Measurements from ENCODE around the gene KLHDC8A.

KLHDC8A gene

GRCh38 chr1:205358579-205358978, 1.9 kb upstream of the KLHDC8A start:
- Mint-ChIP-seq H3K27me3 (peaks cover 29% of the 10 kb centered on the region), H3K27ac (no peak overlapping the region)

GRCh38 chr1:205357567-205357966, 845 bp upstream of the KLHDC8A start:
- intact Hi-C loops (cut with micrococcal nuclease) = no loop called here
- Mint-ChIP-seq H3K4me1 (ENCODE audit: low read depth) (no peaks in the 10 kb centered on the region), H3K27me3 (peaks cover 29% of the 10 kb centered on the region), H3K27ac (no peak overlapping the region), H3K4me3 (no peak overlapping the region), H3K36me3 (ENCODE audit: low read depth) (no peaks in the 10 kb centered on the region), H3K9me3 (no peaks in the 10 kb centered on the region)

More at GRCh38 chr1:205358579-205358978, 1.9 kb upstream of the KLHDC8A start:
- intact Hi-C loops (cut with micrococcal nuclease) = no loop called here
- Mint-ChIP-seq H3K9me3 (no peaks in the 10 kb centered on the region), H3K4me3 (no peak overlapping the region), H3K4me1 (ENCODE audit: low read depth) (no peaks in the 10 kb centered on the region), H3K36me3 (ENCODE audit: low read depth) (no peaks in the 10 kb centered on the region)

GRCh38 chr1:205355075-205355453, 1.7 kb downstream of the KLHDC8A start:
- Mint-ChIP-seq H3K27ac (no peak overlapping the region), H3K36me3 (ENCODE audit: low read depth) (no peaks in the 10 kb centered on the region), H3K27me3 (peaks cover 27% of the 10 kb centered on the region), H3K4me1 (ENCODE audit: low read depth) (peaks cover under 1% of the 10 kb centered on the region), H3K4me3 (no peak overlapping the region), H3K9me3 (no peaks in the 10 kb centered on the region)
- intact Hi-C loops (cut with micrococcal nuclease) = loop anchor here (2.0 kb wide), 1 partner anchor 130 kb away; no protein-coding TSS in a partner anchor

- no peak overlapping the region for H3K27ac Mint-ChIP-seq
- H3K36me3 Mint-ChIP-seq (ENCODE audit: low read depth) = no peaks in the 10 kb centered on the region
- intact Hi-C loops (cut with micrococcal nuclease) = loop anchor here (2.0 to 5.0 kb wide), 2 partner anchors 130 to 168 kb away; no protein-coding TSS in a partner anchor
- H3K4me1 Mint-ChIP-seq (ENCODE audit: low read depth) = peaks cover 7% of the 10 kb centered on the region
- peaks cover 32% of the 10 kb centered on the region for H3K27me3 Mint-ChIP-seq
- H3K9me3 Mint-ChIP-seq = no peaks in the 10 kb centered on the region
- no peak overlapping the region for H3K4me3 Mint-ChIP-seq
Observed at GRCh38 chr1:205354259-205355074, 2.3 kb downstream of the KLHDC8A start.

GRCh38 chr1:205353612-205354011, 3.1 kb downstream of the KLHDC8A start:
- Mint-ChIP-seq H3K9me3 (no peaks in the 10 kb centered on the region), H3K27me3 (peaks cover 30% of the 10 kb centered on the region), H3K27ac (no peak overlapping the region), H3K36me3 (ENCODE audit: low read depth) (no peaks in the 10 kb centered on the region), H3K4me3 (no peak overlapping the region), H3K4me1 (ENCODE audit: low read depth) (peaks cover 15% of the 10 kb centered on the region)
- intact Hi-C loops (cut with micrococcal nuclease) = loop anchor here (2.0 to 5.0 kb wide), 2 partner anchors 131 to 169 kb away; no protein-coding TSS in a partner anchor

- H3K9me3 Mint-ChIP-seq = no peaks in the 10 kb centered on the region
- intact Hi-C loops (cut with micrococcal nuclease) = loop anchor here (5.0 kb wide), 1 partner anchor 169 kb away; no protein-coding TSS in a partner anchor
- H3K4me3 Mint-ChIP-seq = no peak overlapping the region
- H3K36me3 Mint-ChIP-seq (ENCODE audit: low read depth) = no peaks in the 10 kb centered on the region
- H3K27ac Mint-ChIP-seq = no peak overlapping the region
- H3K4me1 Mint-ChIP-seq (ENCODE audit: low read depth) = peaks cover 19% of the 10 kb centered on the region
- H3K27me3 Mint-ChIP-seq = peaks cover 29% of the 10 kb centered on the region
Observed at GRCh38 chr1:205353191-205353590, 3.5 kb downstream of the KLHDC8A start.

GRCh38 chr1:205351984-205352713, 4.6 kb downstream of the KLHDC8A start:
- H3K27ac Mint-ChIP-seq = no peak overlapping the region
- no peak overlapping the region for H3K4me3 Mint-ChIP-seq
- H3K4me1 Mint-ChIP-seq (ENCODE audit: low read depth) = peaks cover 22% of the 10 kb centered on the region
- no peaks in the 10 kb centered on the region for H3K36me3 Mint-ChIP-seq (ENCODE audit: low read depth)
- no peaks in the 10 kb centered on the region for H3K9me3 Mint-ChIP-seq
- peaks cover 30% of the 10 kb centered on the region for H3K27me3 Mint-ChIP-seq
- intact Hi-C loops (cut with micrococcal nuclease) = loop anchor here (5.0 kb wide), 1 partner anchor 170 kb away; no protein-coding TSS in a partner anchor

GRCh38 chr1:205350691-205351141, 6.0 kb downstream of the KLHDC8A start:
- H3K4me1 Mint-ChIP-seq (ENCODE audit: low read depth) = peaks cover 22% of the 10 kb centered on the region
- intact Hi-C loops (cut with micrococcal nuclease) = loop anchor here (5.0 kb wide), 1 partner anchor 172 kb away; no protein-coding TSS in a partner anchor

GRCh38 chr1:205350124-205350523, 6.6 kb downstream of the KLHDC8A start:
- Mint-ChIP-seq H3K4me3 (no peak overlapping the region), H3K27ac (no peak overlapping the region), H3K4me1 (ENCODE audit: low read depth) (peaks cover 22% of the 10 kb centered on the region), H3K9me3 (no peaks in the 10 kb centered on the region), H3K36me3 (ENCODE audit: low read depth) (no peaks in the 10 kb centered on the region), H3K27me3 (peaks cover 42% of the 10 kb centered on the region)
- intact Hi-C loops (cut with micrococcal nuclease) = loop anchor here (5.0 kb wide), 1 partner anchor 172 kb away; no protein-coding TSS in a partner anchor

More at GRCh38 chr1:205350691-205351141, 6.0 kb downstream of the KLHDC8A start:
- Mint-ChIP-seq H3K36me3 (ENCODE audit: low read depth) (no peaks in the 10 kb centered on the region), H3K27ac (no peak overlapping the region), H3K27me3 (peaks cover 37% of the 10 kb centered on the region), H3K4me3 (no peak overlapping the region), H3K9me3 (no peaks in the 10 kb centered on the region)

GRCh38 chr1:205348554-205349487, 7.9 kb downstream of the KLHDC8A start:
- intact Hi-C loops (cut with micrococcal nuclease) = loop anchor here (10.0 kb wide), 1 partner anchor 364 kb away; no protein-coding TSS in a partner anchor
- Mint-ChIP-seq H3K36me3 (ENCODE audit: low read depth) (no peaks in the 10 kb centered on the region), H3K4me1 (ENCODE audit: low read depth) (peaks cover 28% of the 10 kb centered on the region), H3K27me3 (peaks cover 51% of the 10 kb centered on the region), H3K27ac (no peak overlapping the region), H3K9me3 (no peaks in the 10 kb centered on the region), H3K4me3 (no peak overlapping the region)

GRCh38 chr1:205346956-205347574, 9.7 kb downstream of the KLHDC8A start:
- no peaks in the 10 kb centered on the region for H3K9me3 Mint-ChIP-seq
- H3K36me3 Mint-ChIP-seq (ENCODE audit: low read depth) = no peaks in the 10 kb centered on the region
- no peak overlapping the region for H3K27ac Mint-ChIP-seq
- no peak overlapping the region for H3K4me3 Mint-ChIP-seq
- H3K27me3 Mint-ChIP-seq = peaks cover 65% of the 10 kb centered on the region
- intact Hi-C loops (cut with micrococcal nuclease) = loop anchor here (10.0 kb wide), 1 partner anchor 362 kb away; no protein-coding TSS in a partner anchor
- peaks cover 28% of the 10 kb centered on the region for H3K4me1 Mint-ChIP-seq (ENCODE audit: low read depth)

- Mint-ChIP-seq H3K4me1 (ENCODE audit: low read depth) (peaks cover 28% of the 10 kb centered on the region), H3K9me3 (no peaks in the 10 kb centered on the region), H3K4me3 (no peak overlapping the region), H3K36me3 (ENCODE audit: low read depth) (no peaks in the 10 kb centered on the region), H3K27ac (no peak overlapping the region), H3K27me3 (peaks cover 75% of the 10 kb centered on the region)
- intact Hi-C loops (cut with micrococcal nuclease) = loop anchor here (10.0 kb wide), 1 partner anchor 361 kb away; no protein-coding TSS in a partner anchor
Observed at GRCh38 chr1:205345761-205346160, 11.0 kb downstream of the KLHDC8A start.
